ENCODE results near the gene RNF175.

RNF175 gene

GRCh38 chr4:153785910-153786721 lies 26.3 kb upstream of the RNF175 start:
- DNase-seq (ENCODE audit: low read depth in 2 of 2) = no peak

DNA sequence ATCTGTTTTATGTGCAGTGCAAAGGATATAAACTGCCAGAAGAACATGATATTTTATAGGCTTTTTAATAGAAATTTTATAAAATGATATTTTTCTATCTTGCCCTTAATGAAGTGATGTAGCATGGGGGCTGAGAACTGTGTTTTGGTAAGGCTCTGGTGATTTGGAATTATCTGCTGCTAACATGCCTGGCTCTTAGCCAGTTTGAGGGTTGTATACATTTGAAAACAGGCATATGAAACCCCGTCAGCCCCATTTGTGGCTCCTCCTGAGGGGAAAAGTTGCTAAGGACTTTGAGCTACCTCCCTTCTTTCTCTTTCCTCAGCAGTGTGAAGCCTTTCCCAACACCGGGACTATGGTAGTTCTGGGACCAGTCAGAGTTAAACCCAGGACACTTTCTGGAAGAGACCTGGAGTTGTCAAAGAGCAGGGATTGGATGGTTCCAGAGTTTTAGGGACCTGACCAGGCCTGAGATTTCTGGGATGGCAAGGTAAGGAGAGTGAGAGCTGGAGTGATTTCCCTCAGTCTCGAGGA lies 24.4 kb upstream of the RNF175 start:
- DNase-seq (ENCODE audit: low read depth in 2 of 2) = no peak

- no peak for DNase-seq (ENCODE audit: low read depth in 2 of 2)
Observed at GRCh38 chr4:153782581-153782980, 22.8 kb upstream of the RNF175 start.

GRCh38 chr4:153781717-153782416 lies 22.0 kb upstream of the RNF175 start:
- no peak for DNase-seq (ENCODE audit: low read depth in 2 of 2)

DNA sequence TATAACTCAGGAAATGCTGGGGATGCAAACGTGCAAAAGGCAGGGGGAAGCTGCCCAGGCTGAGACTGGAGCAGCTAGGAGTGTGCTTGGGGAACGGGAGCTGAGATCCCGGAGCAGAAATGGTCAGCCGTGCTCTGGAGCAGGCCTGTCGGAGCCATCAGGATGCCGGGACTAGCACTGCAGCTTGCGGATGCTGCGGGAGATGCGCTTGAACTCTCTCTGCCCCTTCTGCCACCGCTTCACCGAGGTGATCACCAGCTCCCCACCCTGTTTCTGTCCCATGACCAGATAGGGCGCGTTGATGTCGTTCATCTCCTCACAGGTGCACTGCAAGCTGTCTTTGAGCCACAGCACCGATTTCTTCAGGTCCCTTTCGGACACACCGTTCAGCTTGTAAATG lies 21.5 kb upstream of the RNF175 start:
- DNase-seq (ENCODE audit: low read depth in 2 of 2) = no peak

DNA sequence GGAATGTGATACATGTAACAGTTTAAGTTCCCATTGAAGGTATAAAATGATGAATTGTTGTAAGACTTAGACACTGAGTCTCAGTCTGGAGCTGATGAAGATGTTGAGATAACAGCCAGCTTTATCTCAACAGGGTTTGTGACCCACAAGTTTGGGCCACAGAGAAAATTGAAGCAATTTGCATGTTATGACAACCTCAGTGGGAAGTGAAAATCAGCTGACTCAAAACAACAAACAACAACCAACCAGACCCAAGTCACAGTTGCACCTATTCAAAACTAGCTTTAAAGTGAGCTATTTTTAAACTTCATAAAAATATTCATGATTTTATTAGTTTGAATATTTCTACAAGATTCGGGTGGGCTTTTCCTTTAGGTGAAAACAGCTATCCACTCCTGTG lies 21.1 kb upstream of the RNF175 start:
- no peak for DNase-seq (ENCODE audit: low read depth in 2 of 2)

GRCh38 chr4:153780221-153780620 lies 20.4 kb upstream of the RNF175 start:
- DNase-seq (ENCODE audit: low read depth in 2 of 2) = no peak

DNA sequence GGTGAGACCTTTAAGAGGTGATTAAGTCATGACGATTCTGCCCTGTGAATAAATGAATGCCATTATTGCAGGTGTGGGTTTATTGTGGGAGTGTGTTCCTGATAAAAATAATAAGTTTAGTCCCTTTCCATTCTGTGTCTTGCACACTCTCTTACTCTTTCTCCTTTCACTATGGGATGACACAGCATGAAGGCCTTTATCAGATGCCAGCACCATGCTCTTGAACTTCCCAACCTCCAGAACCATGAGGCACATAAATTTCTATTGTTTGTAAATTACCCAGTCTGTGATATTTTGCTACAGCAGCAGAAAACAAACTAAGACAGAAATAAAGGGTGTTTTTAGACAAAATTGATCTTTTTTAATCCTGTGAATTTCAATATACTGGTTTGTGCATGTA lies 18.6 kb upstream of the RNF175 start:
- DNase-seq (ENCODE audit: low read depth in 2 of 2) = no peak

GRCh38 chr4:153777421-153777820 lies 17.6 kb upstream of the RNF175 start:
- DNase-seq (ENCODE audit: low read depth in 2 of 2) = no peak

GRCh38 chr4:153776601-153777000 lies 16.8 kb upstream of the RNF175 start:
- DNase-seq (ENCODE audit: low read depth in 2 of 2) = no peak

DNA sequence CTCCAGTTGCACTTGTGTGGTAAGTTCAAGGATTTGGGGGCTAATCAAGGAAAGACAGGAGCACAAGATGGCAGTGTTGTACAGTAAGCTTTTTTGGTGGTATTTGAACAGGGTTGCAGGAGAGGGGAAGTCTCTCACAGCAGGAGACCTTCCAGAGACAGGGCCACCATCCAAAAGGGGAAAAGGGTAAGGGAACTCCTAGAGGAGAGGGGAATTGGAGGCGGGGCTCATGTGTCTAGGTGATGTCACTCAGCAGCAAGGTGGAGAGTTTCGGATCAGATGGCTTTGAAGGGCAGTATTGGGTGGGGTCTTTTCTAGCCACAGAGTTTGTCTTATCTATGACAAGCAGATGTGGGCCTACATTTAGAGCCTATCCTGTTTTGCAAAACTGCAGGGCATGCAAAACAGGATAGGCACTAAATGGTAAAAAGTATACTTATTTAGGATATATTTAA lies 13.4 kb upstream of the RNF175 start:
- DNase-seq (ENCODE audit: low read depth in 2 of 2) = no peak

DNA sequence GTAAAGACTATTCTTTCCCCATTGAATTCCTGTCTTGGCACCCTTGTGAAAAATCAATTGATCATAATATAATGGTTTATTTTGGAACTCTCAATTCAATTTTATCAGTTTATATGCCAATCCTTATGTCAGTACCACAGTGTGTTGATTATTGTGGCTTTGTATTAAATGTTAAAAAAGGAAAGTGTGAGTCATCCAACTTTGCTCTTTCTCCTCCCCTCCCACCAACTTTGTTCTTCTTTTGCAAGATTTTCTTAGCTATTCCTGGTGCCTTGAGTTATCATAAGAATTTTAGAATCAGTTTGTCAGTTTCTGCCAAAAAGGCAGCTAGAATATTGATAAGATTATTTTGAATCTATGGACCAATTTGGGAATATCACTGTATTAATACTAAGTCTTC lies 11.2 kb upstream of the RNF175 start:
- DNase-seq (ENCODE audit: low read depth in 2 of 2) = no peak

- no peak for DNase-seq (ENCODE audit: low read depth in 2 of 2)
Observed at GRCh38 chr4:153766758-153767157, 6.9 kb upstream of the RNF175 start.

DNA sequence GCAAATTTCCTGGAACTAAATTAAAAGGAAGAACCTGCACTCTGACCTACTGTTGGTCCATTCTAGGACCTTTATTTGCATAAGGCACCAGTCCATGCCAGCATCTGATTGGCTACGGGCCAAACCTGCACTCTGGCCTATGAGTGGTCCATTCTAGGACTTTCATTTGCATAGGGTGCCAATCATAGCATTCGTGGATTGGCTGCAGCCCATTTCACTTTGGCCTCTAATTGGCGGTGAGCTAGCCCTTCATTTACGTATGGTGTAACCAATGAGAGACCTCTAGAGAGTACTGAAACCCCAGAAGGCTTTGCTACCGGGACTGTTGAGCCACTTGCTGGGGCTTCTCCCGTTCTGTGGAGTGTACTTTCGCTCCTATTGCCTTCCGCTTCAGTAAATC lies 6.1 kb upstream of the RNF175 start:
- DNase-seq (ENCODE audit: low read depth in 2 of 2) = no peak

DNA sequence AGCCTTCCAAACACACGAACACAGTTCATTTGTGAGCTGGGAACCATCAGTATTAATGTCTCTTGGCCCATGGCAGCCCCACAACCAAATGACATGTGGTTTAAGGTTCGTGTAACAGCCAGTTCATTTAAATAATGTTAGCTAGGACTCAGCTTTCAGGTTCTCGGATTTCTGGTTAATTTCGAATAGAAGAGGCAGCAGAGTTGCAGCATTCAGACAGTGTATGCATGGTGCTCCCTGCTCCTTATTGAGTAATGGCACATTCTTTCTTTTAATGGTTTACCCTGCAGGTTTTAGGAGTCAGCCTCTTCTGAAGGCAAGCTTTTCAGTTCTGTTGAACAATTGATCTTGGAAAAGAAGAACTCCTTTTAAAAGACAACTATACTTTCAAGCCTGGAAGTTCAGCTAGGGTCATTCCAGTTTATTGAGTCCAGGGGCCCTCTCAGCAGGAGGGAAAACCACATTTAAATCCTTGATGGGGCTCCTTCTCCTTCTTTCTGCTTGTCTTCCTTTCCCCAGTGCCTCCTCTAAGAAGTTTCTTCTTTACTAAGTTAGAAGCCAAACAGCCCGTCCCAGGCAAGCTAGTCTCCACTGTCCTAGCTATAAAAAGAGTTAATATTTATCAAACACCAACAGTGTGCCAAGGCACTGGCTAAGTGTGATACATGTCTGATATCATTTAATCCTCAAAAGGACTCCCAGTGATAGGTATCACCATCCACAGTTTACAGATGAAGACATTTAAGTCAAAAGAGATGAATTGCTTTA lies 5.0 kb upstream of the RNF175 start:
- no peak for DNase-seq (ENCODE audit: low read depth in 2 of 2)

- DNase-seq (ENCODE audit: low read depth in 2 of 2) = no peak
Observed at GRCh38 chr4:153763404-153763803, 3.6 kb upstream of the RNF175 start.

DNA sequence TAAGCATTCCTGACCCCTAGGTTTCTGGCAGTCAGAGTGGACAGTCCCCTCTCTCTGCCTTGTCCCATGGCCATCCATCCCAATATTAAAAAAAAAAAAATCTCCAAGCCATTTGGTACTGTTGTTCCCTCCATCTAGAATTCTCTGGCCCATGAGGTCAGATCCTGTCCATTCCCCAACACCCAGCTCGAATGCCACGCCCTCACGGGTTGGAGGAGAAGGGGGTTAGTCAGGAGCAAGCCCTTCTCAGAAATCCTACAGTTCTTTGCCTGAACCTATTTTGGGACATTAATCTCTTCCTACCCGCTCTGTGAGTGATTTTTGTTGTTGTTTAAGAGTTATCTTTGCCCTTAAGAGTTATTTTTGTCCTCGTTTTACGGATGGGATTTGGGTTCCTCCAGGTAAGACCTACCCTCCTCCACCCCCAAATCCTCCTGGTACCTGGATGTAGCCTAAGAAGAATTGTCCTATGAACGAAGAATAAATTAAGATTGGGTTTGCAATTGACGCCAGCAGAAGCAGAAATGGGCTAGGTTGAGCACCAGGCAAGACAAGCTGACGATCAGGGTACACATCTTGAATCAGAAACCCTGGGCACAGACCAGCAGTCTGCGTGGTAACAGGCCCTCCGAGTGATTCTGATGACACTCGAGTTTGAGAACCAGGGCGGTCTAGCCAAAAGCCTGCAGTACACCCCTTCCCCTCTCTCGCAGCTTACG lies 977 bp downstream of the RNF175 start:
- no peak for DNase-seq (ENCODE audit: low read depth in 2 of 2)

DNA sequence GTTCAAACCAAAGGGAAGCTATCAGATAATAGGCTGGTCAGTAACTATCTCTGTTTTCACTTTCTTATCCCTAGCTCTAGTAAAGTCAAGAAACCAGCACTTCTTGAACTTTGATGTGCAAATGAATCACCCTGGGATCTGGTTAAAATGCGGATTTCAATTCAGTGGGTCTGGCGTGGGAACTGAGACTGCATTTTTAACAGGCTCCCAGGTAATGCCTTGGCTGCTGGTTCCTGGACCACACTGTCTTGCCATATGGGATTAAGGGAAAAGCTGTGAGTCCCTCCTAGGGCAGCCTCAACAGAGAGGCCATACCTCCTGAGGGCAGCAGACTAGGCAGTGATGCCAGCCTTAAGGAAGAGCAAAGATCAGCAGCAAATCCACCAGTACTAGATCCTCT lies 1.7 kb downstream of the RNF175 start:
- DNase-seq (ENCODE audit: low read depth in 2 of 2) = no peak

- no peak for DNase-seq (ENCODE audit: low read depth in 2 of 2)
Observed at GRCh38 chr4:153757407-153757806, 2.4 kb downstream of the RNF175 start.

GRCh38 chr4:153755186-153755585 lies 4.6 kb downstream of the RNF175 start:
- no peak for DNase-seq (ENCODE audit: low read depth in 2 of 2)

DNA sequence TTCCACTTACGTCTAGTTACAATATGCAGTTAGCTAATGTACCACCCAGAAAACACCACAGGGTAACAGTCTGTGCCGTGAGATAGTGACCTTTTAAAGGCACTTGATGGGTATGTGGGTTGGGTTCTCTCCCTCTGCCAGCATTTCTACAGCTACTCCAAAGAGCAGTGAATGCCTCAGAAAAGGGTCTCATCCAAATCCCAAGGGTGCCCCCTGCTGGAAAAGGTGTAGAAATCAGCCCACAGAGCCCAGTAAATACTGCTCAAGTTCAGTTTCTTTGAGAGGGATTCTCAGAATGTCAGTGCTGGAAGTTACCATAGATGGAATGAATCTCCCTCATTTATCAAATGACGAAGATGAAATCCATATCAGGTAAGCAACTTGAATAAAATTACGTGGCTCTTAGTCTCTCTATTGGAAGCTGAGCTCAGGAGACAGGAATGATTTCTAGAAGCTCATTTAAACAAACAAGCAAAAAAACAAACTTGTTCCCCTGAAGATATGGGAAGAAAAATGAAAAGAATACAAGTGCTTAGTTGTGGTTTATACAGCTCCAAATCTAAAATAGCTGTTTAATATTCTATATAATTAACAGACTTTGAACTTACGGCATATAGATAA lies 9.5 kb downstream of the RNF175 start:
- DNase-seq (ENCODE audit: low read depth in 2 of 2) = peak in 1 of 2 donors; percentile 11
